Stimulated activated CD4-positive, alpha-beta T cell treated with anti-CD3 and anti-CD28 coated beads, Interleukin-15, amount 100 ng/mL, for 1 hour (primary cell): ENCODE data around the gene ASTL.
"Not testable (repeated sequence)": the region's sequence is repeated elsewhere in the genome, so short reads cannot be mapped to it uniquely, and the experiment has no call there.

Source experiments
- DNase-seq, 2 donors: peaks; one replicate each; pipeline ENCODE4 v3.0.0-alpha.2; 2020; ENCODE audit warnings: low read depth in 1 of 2, low spot score in 1 of 2

Gene ASTL

DNA sequence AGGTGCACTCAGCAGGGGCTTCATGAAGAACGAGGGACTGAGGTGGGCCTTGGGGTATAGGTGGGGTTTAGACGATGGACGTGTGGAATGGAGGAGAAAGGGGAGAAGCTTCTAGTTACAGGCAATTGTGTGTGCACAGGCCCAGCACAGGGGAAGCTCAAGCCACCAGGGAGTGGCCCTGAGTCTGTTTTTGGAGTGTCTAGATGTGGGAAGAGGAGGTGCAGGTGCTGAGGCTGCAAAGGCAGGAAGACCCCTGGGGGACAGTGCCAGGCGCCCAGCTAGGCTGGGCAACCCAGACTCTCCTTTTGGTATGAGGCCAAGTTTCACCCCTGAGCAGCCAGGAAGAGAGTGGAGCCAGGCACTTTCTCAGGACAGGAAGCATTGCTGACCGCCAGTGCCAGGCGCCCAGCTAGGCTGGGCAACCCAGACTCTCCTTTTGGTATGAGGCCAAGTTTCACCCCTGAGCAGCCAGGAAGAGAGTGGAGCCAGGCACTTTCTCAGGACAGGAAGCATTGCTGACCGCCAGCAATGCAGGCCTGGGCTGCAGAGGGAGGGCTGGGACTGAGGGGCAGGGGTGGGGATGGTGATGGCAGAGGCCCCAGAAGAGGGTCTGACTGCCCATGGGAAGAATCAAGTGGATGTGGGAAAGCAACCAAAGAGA, 53.3 kb downstream of the ASTL start:
- not testable (repeated sequence) for DNase-seq

DNA sequence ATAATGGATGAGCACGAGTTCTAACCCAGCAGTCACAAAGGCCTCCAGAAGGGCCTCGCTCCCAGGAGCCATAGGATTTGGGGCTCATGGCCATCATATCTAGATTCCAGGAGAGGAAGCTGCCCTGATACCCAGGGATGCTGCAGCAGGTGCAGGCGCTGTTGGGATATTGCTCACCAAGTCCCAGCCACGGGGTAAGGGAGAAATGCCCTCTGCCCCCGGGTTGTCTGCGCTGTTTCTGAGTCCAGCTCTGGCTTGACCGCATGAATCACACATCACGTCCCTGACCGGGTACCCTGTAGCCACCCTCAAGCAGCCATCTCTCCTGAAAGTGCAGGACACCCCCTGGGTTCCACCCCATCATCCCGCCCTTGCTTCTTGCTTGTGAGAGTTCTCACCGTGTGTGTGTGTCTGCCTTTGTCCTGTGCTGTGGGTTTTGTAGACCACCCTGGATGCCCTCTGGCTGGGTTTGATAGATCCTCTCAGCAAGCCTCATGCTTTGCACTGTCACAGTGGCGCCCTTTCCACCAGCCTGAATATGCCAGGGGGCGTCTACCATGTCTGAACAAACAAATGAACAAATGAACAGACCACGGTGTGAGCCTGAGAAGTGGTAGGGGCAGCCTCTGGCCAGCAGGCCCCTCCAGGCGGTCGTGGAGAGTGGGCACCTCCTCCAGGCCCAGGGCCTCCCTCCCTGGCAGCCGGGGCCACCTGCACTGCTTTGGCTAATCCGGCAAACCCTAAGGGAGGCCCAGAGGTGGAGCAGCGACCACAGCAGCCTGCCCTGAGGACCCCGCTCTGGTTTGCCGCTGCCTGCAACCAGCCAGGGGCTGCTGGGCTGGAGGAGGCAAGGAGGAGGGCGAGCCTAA, 54.1 kb downstream of the ASTL start:
- DNase-seq, result no peak

DNA sequence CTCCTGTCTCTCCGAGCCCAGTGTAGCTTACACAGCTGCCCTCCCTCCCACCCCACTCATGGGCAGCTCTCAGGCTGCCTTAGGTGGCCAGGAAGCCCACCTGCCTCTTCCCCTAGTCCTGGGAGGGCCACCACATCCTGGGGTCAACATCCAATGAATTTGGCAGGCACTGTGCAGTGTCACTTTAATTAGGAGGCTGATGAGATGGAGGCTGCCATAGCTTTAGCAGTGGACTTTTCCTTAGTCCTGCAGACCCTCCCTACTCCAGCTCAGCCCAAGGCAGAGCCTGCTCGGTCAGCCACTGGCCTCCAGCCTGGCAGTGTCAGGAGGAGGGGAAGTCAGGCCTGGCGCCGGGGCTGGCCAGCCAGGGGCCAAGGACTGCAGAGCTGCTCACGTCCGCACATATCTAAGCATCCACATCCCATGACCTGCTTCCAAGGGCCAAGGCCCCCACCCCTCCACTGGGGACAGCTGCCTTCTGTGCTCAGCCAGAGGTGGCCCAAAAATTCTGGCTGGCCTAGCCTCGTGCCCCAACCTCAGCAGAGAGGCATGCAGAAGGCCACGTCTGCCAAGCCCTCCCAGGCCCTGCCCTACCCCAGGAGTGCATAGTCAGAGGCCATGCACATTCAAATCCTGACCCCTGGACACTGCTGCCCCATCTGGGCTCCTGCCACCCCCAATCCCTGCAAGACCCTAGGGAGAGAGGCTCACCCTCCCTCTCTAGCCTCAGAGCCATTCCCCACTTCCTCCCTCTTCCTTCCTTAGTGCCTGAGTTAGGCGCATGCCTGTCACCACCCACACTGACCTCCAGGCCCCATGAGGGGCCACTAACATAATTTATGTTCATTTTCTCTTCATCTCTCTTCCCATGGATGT, 55.0 kb downstream of the ASTL start:
- no peak for DNase-seq

DNA sequence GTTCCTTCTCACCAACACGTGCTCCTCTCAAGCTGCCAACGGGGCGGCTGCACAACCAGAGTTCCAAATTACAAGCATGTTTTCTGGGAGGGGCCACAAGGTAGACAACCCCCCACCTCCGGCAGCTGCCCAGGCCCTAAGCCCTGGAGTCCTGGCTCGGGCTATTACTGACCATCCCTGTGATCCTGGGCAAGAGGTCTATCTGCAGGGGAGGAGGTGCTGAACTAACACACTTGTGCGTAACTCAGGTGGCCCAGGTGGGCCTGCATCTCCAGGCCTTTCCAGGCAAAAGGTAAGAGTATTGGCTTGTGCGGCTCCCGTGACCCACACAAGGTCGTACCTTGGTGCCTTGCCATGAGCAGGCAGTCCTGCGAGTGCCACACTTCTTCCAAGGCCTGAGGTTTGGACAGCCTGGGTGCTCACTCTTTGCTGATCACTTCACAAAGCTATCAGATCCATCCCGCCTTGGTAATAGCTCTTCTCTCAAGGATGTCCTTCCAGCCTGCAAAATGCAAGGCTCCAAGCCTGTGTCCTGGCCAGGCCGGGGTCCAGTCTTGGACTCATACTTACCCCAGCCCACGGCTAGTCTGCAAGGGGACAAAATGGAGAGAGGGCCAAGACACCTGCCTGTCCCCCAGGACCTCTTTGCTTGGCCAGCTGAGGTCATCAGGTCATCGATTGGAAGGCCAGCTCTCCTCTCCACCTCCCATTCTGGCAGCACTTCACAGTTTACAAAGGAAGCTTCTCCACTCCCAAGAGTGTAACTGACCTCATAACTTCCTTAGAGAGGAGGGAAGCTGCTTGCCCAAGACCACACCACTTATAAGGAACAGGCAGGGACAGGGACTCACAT, 55.9 kb downstream of the ASTL start:
- DNase-seq, result no peak

DNA sequence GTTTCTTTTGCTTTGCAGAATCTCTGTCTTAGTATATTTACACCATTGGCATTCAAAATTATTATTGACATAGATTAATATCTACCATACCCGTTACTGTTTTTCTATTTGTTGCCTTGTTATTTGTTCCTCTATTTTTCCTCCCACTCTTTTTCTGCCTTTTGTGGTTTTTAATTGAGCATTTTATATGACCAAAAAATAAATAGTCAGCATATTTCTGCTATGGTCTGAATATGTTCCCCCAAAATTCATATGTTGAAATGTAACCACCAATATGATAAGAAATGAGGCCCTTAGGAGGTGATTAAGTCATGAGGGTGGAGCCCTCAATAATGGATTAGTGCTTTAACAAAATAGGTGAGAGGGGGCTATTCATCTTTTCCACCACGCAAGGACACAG, 57.3 kb downstream of the ASTL start:
- no peak for DNase-seq

DNA sequence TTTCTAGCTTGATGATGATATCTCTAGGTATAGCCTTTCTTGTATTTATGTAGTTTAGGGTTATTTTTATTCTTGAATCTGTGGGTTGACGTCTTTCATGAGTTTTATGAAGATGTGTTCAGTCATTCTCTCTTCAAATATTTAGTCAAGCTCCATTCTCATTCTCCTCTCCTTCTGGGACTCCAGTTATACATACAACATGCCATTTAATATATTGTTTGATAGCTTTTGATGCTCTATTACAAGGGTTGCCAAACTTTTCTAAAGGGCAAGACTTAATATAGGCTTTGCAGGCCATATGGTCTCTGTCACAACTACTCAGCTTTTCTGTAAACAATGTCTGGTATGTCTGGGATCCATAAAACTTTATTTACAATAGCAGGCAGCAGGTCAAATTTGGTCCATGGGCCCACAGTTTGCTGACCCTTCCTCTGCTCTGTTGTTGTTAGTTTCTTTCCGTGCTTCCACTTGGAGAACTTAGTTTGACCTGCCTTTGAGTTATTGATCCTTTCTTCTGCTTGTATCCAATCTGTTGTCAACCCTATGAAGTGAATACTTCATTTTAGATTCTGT, 63.0 kb downstream of the ASTL start:
- DNase-seq, result no peak

DNA sequence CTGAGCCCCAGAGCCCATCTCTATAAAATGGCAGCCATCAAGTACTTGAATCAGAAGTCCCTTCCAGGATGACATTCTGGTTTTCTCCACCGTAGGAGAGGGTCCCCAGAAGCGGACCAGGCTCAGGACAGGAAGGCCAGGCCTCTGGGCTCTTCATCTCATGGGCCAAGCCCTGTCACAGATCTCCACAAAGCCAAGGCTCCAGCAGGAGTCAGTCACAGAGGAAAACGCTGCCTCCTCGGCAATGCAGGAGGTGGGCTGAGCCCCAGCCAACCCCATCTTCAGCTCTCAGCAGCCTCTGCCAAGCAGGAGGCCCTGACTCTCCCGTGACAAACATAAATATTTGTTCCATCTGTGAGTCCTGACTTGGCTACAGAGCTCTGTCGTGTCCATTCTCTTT, 64.1 kb downstream of the ASTL start:
- no peak for DNase-seq

DNA sequence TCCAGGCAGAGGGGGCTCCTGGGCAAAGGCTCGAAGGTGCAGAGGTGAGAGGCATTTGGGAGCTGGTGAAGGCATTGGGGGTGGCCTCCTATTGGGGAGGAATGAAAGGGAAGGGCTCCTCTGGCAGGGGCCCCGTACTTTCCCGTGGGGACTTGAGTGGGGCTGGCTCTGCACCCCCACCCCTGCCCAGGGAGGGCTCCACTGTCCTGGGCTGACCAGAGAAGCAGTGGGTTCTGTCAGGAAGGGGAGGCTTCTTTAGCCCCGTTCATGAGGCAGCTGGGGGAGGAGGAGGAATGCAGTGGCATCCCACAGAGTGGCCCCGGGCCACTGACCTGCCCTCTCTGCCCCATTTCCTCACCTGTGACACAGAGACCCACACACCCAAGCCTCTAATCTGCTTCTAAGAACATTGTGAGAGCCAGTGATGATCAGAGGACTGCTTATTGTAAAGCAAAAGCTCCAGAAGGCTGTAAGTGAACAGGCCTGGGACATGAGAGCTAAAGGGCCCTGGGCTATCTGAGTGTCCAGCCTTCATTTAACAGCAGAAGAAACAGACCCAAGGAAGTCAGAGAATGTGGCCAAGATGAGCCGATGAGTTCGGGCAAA, 65.0 kb downstream of the ASTL start:
- no peak for DNase-seq
